NT2/D1 (cell line): Measurements from ENCODE around the gene ZFYVE9.

Experiments used
- SUZ12 ChIP-seq: IDR thresholded peaks from 2 replicates; pipeline ENCODE4 v1.6.1; 2011; ENCODE audit not compliant: insufficient read length, insufficient read depth; ENCODE audit errors: extremely low read depth
- YY1 ChIP-seq: IDR thresholded peaks from 2 replicates; pipeline ENCODE4 v1.6.1; 2011; ENCODE audit not compliant: insufficient read length, insufficient read depth
- ZNF274 ChIP-seq: IDR thresholded peaks from 2 replicates; pipeline ENCODE4 v1.6.1; 2011; ENCODE audit warnings: mild to moderate bottlenecking, low read depth, low read length

GRCh38 chr1:52164604-52165003 is 22.7 kb downstream of the ZFYVE9 start:
- TF ChIP-seq YY1 (no peak), ZNF274 (no peak), SUZ12 (no peak)
